Tibial nerve (tissue), 4 donors: ENCODE results near the gene FCN3. TPM values are rescaled to one million over a fixed set of nuclear protein-coding genes. Genes with fewer than 3 reads are reported as not detected.

Source experiments
- DNase-seq, 2 donors: peaks; one replicate each; pipeline ENCODE4 v3.0.0-alpha.2; 2019; ENCODE audit warnings: low spot score in 2 of 2
- H3K27ac ChIP-seq, 4 donors: fragments of 200-600 bp; sonication (generic) in 3 of 4; one replicate each; pipeline ENCODE4 v1.5.1; 2017 to 2019; ENCODE audit warnings: mild to moderate bottlenecking in 1 of 4
- H3K27me3 ChIP-seq, 2 donors: fragments of 200-600 bp; sonication (generic) in 1 of 2; one replicate each; pipeline versions ENCODE4 v1.5.1 to v1.6.0; 2017 to 2019
- H3K36me3 ChIP-seq, 3 donors: fragments of 200-600 bp; sonication (generic); one replicate each; pipeline ENCODE4 v1.5.1; 2018 to 2019
- H3K4me1 ChIP-seq, 4 donors: fragments of 200-600 bp; sonication (generic) in 3 of 4; one replicate each; pipeline ENCODE4 v1.5.1; 2017 to 2019
- H3K4me3 ChIP-seq, 4 donors: fragments of 200-600 bp; sonication (generic) in 3 of 4; one replicate each; pipeline ENCODE4 v1.5.1; 2017 to 2019; ENCODE audit warnings: mild to moderate bottlenecking in 1 of 4, moderate library complexity in 1 of 4
- H3K9me3 ChIP-seq, 4 donors: fragments of 200-600 bp; sonication (generic) in 3 of 4; one replicate each; pipeline ENCODE4 v1.5.1; 2017 to 2019
- EP300 ChIP-seq, 2 donors: sonication (generic); formaldehyde crosslinking; IDR thresholded peaks; one replicate each; pipeline ENCODE4 v1.6.1; 2017; ENCODE audit warnings: antibody characterized with exemption in 2 of 2, mild to moderate bottlenecking in 1 of 2
- POLR2A ChIP-seq, 2 donors: fragments of 450-650 bp; IDR thresholded peaks; one replicate each; pipeline ENCODE4 v1.6.1; 2017; ENCODE audit warnings: antibody characterized with exemption in 2 of 2, mild to moderate bottlenecking in 2 of 2, moderate library complexity in 2 of 2
- WGBS, 2 donors: methylation state at CpG; one replicate each; pipeline ENCODE4 v1.1.5; 2018; 5-methylcytosine and 5-hydroxymethylcytosine counted together
- total RNA-seq, 4 donors: library from RNA; depleted of rRNA; stranded (reverse); fragments of >200 nt; gene quantifications; one replicate each; pipeline ENCODE4 v1.1.0, GENCODE V29; 2016
- TF ChIP-seq, protein P1 (sequence below), 5 experiments: fragments of 200-600 bp in 3 of 5; fragments of 450-650 bp in 2 of 5; sonication (generic) in 3 of 5; IDR thresholded peaks; one replicate each; pipeline ENCODE4 v1.5.1; 2016 to 2019; ENCODE audit warnings: antibody characterized with exemption in 5 of 5, mild to moderate bottlenecking in 3 of 5, moderate library complexity in 2 of 5

The FCN3 gene
- total RNA-seq = 1 to 10 TPM in 3 of 4 donors, not detected in 1; 2.5 to 8.7 (median 3.7) TPM

- no peak for DNase-seq
- Histone ChIP-seq H3K27me3 (no peaks in the 10 kb centered on the region), H3K9me3 (no peaks in the 10 kb centered on the region), H3K4me3 (no peak within 1 kb of the TSS), H3K4me1 (peaks cover 0 to 2% (median 0%) of the 10 kb centered on the region in 4 donors), H3K36me3 (no peaks in the 10 kb centered on the region), H3K27ac (no peak within 1 kb of the TSS)
- 75 to 82% methylated on average over 3 to 4 of the region's 4 CpGs for whole genome bisulfite sequencing, 2 donors
- TF ChIP-seq, protein P1, sequence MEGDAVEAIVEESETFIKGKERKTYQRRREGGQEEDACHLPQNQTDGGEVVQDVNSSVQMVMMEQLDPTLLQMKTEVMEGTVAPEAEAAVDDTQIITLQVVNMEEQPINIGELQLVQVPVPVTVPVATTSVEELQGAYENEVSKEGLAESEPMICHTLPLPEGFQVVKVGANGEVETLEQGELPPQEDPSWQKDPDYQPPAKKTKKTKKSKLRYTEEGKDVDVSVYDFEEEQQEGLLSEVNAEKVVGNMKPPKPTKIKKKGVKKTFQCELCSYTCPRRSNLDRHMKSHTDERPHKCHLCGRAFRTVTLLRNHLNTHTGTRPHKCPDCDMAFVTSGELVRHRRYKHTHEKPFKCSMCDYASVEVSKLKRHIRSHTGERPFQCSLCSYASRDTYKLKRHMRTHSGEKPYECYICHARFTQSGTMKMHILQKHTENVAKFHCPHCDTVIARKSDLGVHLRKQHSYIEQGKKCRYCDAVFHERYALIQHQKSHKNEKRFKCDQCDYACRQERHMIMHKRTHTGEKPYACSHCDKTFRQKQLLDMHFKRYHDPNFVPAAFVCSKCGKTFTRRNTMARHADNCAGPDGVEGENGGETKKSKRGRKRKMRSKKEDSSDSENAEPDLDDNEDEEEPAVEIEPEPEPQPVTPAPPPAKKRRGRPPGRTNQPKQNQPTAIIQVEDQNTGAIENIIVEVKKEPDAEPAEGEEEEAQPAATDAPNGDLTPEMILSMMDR (IDR thresholded peaks at IDR 0.05) = no peak
- TF ChIP-seq POLR2A (IDR thresholded peaks at IDR 0.05) (no peak), EP300 (IDR thresholded peaks at IDR 0.05) (no peak)
Observed at GRCh38 chr1:27374362-27375086, at the start of gene FCN3. FCN3 (minus strand) TSS chr1:27374824; CDS start chr1:27374818, 6 bp downstream.

GRCh38 chr1:27423709-27424108, 49.1 kb upstream of the FCN3 start:
- H3K27ac ChIP-seq = peak overlapping the region in 1 of 4 donors; percentile 13
- H3K27me3 ChIP-seq = no peaks in the 10 kb centered on the region
- H3K9me3 ChIP-seq = no peaks in the 10 kb centered on the region
- WGBS, 2 donors = 71 to 72% methylated on average over 4 of the region's 4 CpGs
- H3K4me1 ChIP-seq = peaks cover 0 to 94% (median 34%) of the 10 kb centered on the region in 4 donors
- TF ChIP-seq, protein P1 (IDR thresholded peaks at IDR 0.05) = no peak
- no peak overlapping the region for H3K4me3 ChIP-seq
- H3K36me3 ChIP-seq = peaks cover 0 to 27% (median 0%) of the 10 kb centered on the region in 3 donors
- DNase-seq = no peak

- DNase-seq = peak in 1 of 2 donors; percentile 61
Observed at GRCh38 chr1:27418326-27419185, 43.9 kb upstream of the FCN3 start.

GRCh38 chr1:27417713-27418112, 43.1 kb upstream of the FCN3 start:
- Histone ChIP-seq H3K27ac (peak overlapping the region; percentile 48 to 94 (median 68)), H3K27me3 (no peaks in the 10 kb centered on the region), H3K9me3 (no peaks in the 10 kb centered on the region), H3K4me1 (peaks cover 0 to 79% (median 31%) of the 10 kb centered on the region in 4 donors), H3K4me3 (no peak overlapping the region), H3K36me3 (peaks cover 0 to 53% (median 16%) of the 10 kb centered on the region in 3 donors)
- WGBS, 2 donors = 62 to 69% methylated on average over 3 of the region's 3 CpGs
- DNase-seq = no peak
- TF ChIP-seq POLR2A (IDR thresholded peaks at IDR 0.05) (no peak), EP300 (IDR thresholded peaks at IDR 0.05) (no peak)
- TF ChIP-seq, protein P1 (IDR thresholded peaks at IDR 0.05) = no peak

More at GRCh38 chr1:27418326-27419185, 43.9 kb upstream of the FCN3 start:
- TF ChIP-seq EP300 (IDR thresholded peaks at IDR 0.05) (peak in 1 of 2 donors; percentile 81), POLR2A (IDR thresholded peaks at IDR 0.05) (no peak)
- TF ChIP-seq, protein P1 (IDR thresholded peaks at IDR 0.05) = peak in 1 of 5 experiments; percentile 8
- 24 to 27% methylated on average over 14 of the region's 14 CpGs for WGBS, 2 donors
- H3K27me3 ChIP-seq = no peaks in the 10 kb centered on the region
- no peak overlapping the region for H3K4me3 ChIP-seq
- peaks cover 0 to 78% (median 33%) of the 10 kb centered on the region in 4 donors for H3K4me1 ChIP-seq
- H3K9me3 ChIP-seq = no peaks in the 10 kb centered on the region
- peak overlapping the region; percentile 48 to 94 (median 68) for H3K27ac ChIP-seq
- H3K36me3 ChIP-seq = peaks cover 0 to 45% (median 16%) of the 10 kb centered on the region in 3 donors
